ENCODE measurements around the gene PGS1.

The PGS1 gene

GRCh38 chr17:78364436-78365281 is 13.8 kb upstream of the PGS1 start:
- DNase-seq = no peak

- DNase-seq = no peak
These were observed 12.8 kb upstream of the PGS1 start for GRCh38 chr17:78365561-78366108.

- DNase-seq = peak; percentile 70
These were observed 12.2 kb upstream of the PGS1 start for GRCh38 chr17:78366109-78366848.

GRCh38 chr17:78367193-78367592 is 11.3 kb upstream of the PGS1 start:
- no peak for DNase-seq

- no peak for DNase-seq
These were observed 10.1 kb upstream of the PGS1 start for GRCh38 chr17:78368348-78368747.

- no peak for DNase-seq
These were observed 9.5 kb upstream of the PGS1 start for GRCh38 chr17:78368854-78369495.

GRCh38 chr17:78369791-78370381 is 8.6 kb upstream of the PGS1 start:
- no peak for DNase-seq

- DNase-seq = no peak
These were observed 7.4 kb upstream of the PGS1 start for GRCh38 chr17:78371056-78371455.

GRCh38 chr17:78372841-78373240 is 5.6 kb upstream of the PGS1 start:
- no peak for DNase-seq

GRCh38 chr17:78374189-78374588 is 4.3 kb upstream of the PGS1 start:
- DNase-seq = no peak

GRCh38 chr17:78374631-78375274 is 3.7 kb upstream of the PGS1 start:
- DNase-seq = no peak

GRCh38 chr17:78375401-78376151 is 2.9 kb upstream of the PGS1 start:
- DNase-seq = peak; percentile 55

GRCh38 chr17:78376161-78376560 is 2.3 kb upstream of the PGS1 start:
- DNase-seq = no peak

GRCh38 chr17:78377858-78378224 is 608 bp upstream of the PGS1 start:
- DNase-seq = peak; percentile 63

- DNase-seq = peak; percentile 70
These were observed 662 bp downstream of the PGS1 start for GRCh38 chr17:78379131-78379491.

GRCh38 chr17:78380370-78380769 is 1.9 kb downstream of the PGS1 start:
- DNase-seq = no peak

- no peak for DNase-seq
These were observed 3.3 kb downstream of the PGS1 start for GRCh38 chr17:78381601-78382232.

- no peak for DNase-seq
These were observed 5.4 kb downstream of the PGS1 start for GRCh38 chr17:78383725-78384471.

- no peak for DNase-seq
These were observed 6.2 kb downstream of the PGS1 start for GRCh38 chr17:78384479-78385175.

Data from DMS53 (cell line).